GM18502 (cell line): ENCODE measurements around the gene BRCA2.

Experiments
- ATAC-seq: cut with Tn5 transposase; IDR thresholded peaks from one replicate; pipeline ENCODE4 v1.9.1; 2021; ENCODE audit warnings: mild to moderate bottlenecking; ENCODE audit not compliant: unreplicated experiment, poor library complexity

Gene BRCA2

DNA sequence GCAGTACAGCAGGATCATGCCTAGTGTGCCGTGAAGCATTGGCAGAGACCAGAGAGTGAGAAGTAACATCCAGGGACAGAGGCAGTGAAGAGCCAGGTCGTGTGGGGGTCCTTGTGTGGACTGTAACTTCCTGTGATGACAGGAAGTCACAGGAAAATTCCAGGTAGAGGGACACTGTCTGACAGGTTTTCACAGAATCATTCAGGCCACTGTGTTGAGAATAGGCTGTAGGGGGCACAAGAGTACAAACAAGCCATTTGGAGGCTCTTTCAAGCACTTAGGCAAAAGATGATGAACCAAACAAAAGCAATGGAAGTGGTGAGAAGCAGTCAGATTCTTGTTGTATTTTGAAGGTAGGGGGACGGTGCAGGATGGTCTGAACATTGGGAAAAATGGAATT lies 66.2 kb downstream of the BRCA2 start:
- ATAC-seq, result no peak

- ATAC-seq, result no peak
Observed at GRCh38 chr13:32383836-32384618, 68.7 kb downstream of the BRCA2 start.

DNA sequence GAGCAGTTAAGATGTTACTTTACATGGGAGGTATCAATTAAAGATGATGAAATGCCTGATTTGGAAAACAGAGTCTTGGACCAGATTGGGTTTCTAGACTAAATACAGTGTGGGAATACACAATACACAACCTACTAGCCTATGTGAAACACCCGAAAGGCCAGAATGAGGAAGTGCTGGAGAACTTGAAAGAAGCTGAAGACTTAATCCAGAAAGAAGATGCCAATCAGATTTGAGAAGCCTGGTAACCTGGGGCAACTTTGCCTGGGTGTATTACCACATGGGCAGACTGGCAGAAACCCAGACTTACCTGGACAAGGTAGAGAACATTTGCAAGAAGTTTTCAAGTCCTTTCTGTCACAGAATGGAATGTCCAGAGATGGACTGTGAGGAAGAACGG lies 69.4 kb downstream of the BRCA2 start:
- no peak for ATAC-seq

- no peak for ATAC-seq
Observed at GRCh38 chr13:32385410-32385809, 70.1 kb downstream of the BRCA2 start.

GRCh38 chr13:32390048-32390447 lies 74.7 kb downstream of the BRCA2 start:
- ATAC-seq, result peak; percentile 77

DNA sequence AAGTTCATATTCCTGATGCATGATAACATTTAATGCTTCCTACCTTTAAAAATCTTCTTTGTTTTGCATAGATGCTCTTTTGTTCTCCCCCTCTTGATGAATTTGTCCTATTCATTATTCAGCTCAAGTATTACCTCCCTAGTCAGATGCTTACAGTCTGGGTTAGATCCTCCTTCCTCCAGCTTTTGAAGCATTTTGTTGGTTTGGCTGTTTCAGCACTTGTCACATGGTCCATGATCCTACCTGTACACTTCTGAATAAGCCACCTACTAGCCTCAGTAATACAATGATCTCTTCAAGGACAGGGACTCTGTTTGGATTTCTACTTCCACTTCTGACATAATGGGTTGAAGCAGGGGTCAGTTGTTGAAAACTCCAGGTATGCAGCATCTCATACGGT lies 75.2 kb downstream of the BRCA2 start:
- no peak for ATAC-seq

DNA sequence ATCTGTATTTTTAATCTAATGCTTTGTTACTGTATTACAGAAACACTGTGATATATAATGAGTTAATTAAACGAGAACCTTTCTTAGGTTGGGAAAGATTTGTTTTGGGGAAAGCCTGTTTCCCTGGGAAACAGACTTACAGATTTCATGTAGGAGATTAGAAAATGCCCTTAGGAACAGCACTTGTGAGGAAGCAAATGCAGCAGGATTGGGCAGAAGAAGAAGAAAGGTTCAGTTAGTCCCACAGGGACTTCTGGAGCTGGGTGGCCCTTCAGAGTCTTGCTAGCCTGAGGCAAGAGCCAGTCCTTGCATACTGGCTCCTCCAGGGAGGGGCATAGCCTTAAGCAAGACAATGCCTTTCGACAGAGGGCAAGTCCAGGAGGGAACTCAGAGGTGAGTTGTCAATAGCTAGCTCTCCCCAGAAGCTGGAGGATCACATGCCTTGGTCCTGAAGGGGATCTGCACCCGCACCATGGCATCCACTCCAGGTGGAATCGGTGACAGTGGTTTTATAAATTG lies 75.9 kb downstream of the BRCA2 start:
- no peak for ATAC-seq

GRCh38 chr13:32403108-32403507 lies 87.8 kb downstream of the BRCA2 start:
- no peak for ATAC-seq

GRCh38 chr13:32407854-32408253 lies 92.5 kb downstream of the BRCA2 start:
- ATAC-seq, result peak; percentile 73

DNA sequence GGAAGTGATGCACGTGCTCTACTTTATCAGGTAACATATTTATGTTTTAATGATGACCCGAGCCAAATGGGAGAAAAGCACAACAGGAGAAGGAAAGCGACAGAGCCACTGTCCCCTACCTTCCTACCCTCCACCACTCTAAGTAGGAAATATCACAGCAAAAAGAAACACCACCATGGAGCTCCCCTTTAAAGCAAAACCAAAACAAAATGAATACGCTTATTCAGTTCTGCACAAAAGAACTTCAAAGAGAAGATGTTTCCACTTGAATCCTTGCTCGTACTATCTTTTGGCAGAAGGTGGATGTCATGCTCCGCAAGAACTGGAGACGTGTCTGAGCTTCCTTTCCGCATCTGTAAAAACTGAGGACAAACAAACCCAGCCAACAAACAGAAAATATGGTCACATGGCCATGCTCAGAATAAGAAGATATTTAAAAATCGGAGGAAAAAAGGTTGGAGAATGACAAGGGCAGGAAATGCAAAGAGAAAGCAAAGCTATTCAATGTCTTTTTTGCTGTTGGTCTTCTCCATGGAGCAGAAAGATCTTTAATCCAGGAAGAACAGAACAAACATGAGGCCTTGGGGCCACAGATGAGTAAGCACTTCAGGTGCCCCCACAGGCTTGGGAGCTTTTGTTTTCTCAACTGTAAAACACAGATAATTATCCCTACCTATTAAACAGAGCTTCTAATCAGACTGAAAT lies 93.1 kb downstream of the BRCA2 start:
- no peak for ATAC-seq

DNA sequence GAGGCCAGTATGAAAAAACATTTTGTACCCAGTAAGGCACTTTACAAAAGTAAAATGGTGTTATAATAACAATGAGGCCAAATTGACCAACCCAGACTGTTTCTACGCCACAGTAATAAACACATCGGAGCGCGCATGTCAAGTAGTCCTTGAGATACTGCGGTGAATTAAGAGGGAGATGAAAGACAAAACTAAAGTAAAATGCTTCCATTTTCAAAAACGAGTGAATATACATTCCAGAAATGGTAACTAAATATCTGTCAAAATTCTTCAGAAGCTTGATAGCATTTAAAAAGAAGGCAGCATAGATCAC lies 93.6 kb downstream of the BRCA2 start:
- ATAC-seq, result no peak

DNA sequence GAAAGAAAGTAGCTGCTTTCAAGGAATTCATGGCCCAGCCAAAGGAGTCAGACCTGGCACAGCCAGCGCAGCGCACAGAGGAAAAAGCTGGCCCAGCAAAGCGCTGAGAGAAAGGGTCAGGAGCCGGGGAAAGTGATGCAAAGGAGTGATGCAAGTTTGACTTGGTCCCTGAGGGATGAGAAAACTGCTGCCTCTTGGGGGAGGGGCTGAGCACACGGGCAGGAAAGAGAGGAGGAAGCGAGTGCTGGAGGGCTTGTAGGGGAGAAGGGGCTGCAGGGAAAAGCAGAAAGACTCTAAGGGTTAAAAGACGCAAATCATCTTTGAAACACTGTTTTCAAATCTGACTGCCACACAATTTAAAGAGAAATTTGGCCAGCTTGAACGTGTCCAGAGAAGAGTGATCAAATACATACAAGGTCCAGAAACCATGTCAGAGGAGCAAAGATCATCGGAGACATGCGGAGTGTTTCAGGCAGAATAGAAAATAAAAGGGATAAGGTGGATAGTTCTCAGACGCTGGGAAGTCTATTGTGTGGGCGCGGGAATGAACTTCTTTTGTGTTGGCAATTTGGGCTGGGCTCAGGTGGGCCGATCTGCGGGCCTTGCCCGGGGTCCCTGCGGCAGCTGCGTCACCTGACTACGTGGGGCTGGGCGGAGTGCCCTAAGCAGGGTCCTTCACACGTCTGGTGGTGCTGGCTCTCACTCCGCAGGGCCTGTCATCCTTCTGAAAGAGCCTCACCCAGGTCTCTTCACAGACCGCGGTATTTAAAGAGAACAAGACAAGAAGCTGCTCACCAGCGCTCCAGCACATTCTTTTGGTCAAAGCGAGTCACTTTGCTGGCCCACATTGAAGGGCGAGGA lies 94.5 kb downstream of the BRCA2 start:
- no peak for ATAC-seq

GRCh38 chr13:32413284-32413683 lies 98.0 kb downstream of the BRCA2 start:
- no peak for ATAC-seq

DNA sequence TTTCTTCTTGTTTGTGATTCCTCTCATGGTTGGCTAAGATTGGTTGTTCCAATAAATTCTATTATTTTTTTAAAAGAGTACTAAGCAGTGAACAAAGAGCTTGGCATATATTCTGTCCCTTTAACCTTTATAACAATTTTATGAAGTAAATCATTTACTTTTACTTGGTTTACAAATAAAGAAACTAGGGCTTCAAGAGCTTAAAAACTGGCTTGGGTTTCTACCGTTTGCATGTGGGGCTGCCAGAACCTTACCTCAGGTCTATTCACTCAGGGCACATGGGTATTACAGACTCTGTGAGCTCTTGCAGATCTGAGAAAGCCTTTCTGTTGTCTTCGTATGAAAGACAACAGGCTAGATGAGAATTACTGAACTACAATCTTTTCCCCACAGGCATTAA lies 99.3 kb downstream of the BRCA2 start:
- no peak for ATAC-seq

- no peak for ATAC-seq
Observed at GRCh38 chr13:32415019-32415418, 99.7 kb downstream of the BRCA2 start.

DNA sequence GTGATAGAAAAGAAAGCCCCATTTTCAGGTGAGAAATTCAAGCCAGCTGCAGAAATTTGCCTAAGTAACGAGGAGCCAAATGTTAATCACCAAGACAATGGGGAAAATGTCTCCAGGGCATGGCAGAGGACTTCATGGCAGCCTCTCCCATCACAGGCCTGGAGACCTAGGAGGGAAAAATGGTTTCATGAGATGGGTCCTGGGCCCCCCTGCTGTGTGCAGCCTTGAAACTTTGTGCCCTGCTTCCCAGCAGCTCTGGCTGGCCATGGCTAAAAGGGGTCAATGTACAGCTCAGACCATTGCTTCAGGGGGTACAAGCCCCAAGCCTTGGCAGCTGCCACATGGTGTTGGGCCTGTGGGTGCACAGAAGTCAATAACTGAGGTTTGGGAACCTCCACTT lies 102.7 kb downstream of the BRCA2 start:
- no peak for ATAC-seq

- ATAC-seq, result no peak
Observed at GRCh38 chr13:32419862-32420261, 104.6 kb downstream of the BRCA2 start.

- ATAC-seq, result no peak
Observed at GRCh38 chr13:32423592-32423991, 108.3 kb downstream of the BRCA2 start.

DNA sequence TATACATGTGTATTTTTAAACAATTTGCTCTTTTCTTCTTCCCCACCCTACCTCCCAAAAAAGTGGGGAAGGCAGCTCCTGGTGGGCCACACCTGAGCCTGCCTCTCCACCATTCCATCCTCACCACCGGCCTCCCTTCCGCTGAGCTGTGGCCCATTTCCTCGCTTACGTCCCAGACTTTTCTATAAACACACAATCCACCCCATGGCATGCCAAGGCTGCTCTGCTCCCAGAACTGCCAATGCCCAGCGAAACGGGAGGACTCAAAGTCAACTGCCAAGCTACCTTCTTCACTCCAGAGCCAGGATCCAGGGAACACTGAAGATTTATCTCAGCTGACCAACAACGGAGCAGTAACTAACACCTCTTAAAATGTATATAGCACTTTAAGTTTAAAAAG lies 109.8 kb downstream of the BRCA2 start:
- ATAC-seq, result no peak

DNA sequence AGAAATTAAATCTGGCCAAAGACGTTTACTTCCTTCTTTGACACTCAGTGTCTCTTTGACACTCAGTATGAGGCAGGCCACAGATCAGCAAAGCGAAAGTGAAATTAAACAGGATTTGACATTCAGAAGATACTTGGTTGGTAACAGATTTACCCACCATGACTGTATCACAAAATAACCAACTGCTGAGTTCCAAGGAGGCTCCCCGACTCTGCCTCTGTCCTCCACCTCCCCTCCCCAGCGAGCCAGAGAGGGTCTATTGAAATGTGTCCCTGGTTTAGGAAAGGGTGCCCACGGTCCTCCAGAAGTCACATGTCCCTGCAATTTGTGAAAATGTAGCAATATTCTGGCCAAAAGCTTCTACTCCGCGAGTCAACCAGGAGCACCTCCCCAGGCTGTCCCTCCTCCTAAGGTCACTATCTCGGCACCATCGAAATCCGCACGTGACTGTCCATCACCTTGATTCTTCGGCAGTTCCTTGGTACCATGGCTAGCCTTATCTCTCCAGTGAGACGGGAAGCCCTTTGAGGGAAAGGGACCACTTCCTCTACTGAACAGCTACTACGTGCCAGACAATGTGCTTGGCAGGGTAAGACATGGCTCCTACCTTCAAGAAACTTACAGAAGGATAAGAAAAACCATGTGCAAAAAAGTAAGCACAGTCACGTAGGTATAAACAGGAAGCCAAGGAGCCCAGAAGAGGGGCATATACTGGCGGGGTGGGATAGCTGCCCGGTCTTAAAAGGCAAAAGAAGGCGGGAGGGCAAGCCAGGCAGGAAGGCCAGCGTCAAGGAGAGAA lies 111.1 kb downstream of the BRCA2 start:
- ATAC-seq, result peak; percentile 44
